ENCODE results near the gene DCST1.
A peak's percentile ranks its signal among the peaks of the same experiment; 100 is the strongest.

Gene DCST1

DNA sequence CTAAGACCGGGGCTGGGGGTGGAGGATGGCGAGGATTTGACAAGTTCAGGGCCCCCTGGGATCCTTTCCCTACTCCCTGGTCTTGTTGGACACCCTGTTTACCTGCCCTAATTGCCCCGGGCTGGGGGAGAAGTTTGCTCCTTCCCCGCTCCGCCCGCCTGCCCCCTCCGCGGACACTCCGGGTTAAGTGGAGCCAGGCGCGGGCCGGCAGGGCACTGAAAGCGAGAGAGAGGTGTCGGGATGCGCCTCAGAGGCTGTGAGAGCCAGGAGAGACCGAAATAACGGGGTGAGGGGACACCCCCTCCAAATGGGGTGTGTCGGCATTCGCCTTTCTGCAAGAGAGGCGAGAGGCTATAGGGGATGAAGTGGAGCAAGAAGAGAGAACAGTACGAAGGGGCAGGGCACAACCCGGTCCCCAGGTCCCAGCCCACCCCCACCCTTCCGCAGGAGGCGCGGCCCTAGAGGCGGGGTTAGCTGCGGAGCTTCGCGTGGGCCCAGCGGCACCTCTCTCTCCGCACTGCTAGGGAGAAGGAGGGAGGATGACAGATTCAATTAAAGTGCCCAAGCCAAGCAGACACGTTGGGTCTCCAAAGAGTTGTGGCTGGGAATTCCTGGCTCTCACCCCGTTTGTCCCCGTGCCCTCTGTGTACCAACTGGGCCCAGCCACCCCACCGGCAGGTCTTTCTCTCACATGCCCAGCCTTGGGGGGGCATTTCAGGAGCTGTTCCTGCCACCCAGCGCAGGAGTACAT lies 48.9 kb downstream of the DCST1 start:
- TF ChIP-seq TAF1 (IDR thresholded peaks at IDR 0.05; ENCODE audit: low read depth, low read length) (no peak), POLR2AphosphoS5 (IDR thresholded peaks at IDR 0.05; ENCODE audit: low read depth, low read length) (no peak), SPI1 (IDR thresholded peaks at IDR 0.05; ENCODE audit: low read depth, low read length) (no peak), POLR2A (IDR thresholded peaks at IDR 0.05; ENCODE audit: low read depth, low read length) (no peak), PAX5 (IDR thresholded peaks at IDR 0.05; ENCODE audit: insufficient read depth, low read length, severe bottlenecking) (no peak), POU2F2 (IDR thresholded peaks at IDR 0.05; ENCODE audit: low read depth, low read length) (no peak)
- FAIRE-seq (no peak), DNase-seq (ENCODE audit: insufficient read length, low spot score) (no peak)

DNA sequence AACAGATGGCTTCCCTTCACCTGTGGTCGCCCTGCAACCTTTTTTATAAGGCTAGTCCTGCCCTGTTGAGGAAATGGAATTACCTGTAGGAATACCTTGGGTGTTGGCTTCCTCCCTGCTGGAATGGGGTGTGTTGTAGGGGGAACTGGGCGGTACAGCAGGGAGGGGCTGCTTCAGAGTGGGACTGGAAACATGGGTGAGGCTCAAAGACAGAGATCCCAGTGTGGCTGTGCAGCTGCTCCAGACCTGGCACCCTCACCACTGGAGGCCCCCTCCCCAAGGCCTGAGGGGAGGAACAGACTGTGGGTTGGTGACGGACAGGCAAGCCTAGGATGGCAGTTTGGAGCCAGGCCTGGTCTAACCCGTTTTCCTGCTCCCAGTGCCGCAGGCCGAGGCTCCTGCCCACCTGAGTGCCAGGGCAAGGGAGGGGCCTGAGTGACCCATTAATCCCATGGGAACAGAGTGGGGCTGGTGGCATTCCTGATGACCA lies 49.5 kb downstream of the DCST1 start:
- no peak for TF ChIP-seq PAX5 (IDR thresholded peaks at IDR 0.05; ENCODE audit: insufficient read depth, low read length, severe bottlenecking)
- TF ChIP-seq POU2F2 (IDR thresholded peaks at IDR 0.05; ENCODE audit: low read depth, low read length), result no peak
- no peak for TF ChIP-seq POLR2A (IDR thresholded peaks at IDR 0.05; ENCODE audit: low read depth, low read length)
- no peak for TF ChIP-seq SPI1 (IDR thresholded peaks at IDR 0.05; ENCODE audit: low read depth, low read length)
- no peak for TF ChIP-seq POLR2AphosphoS5 (IDR thresholded peaks at IDR 0.05; ENCODE audit: low read depth, low read length)
- TF ChIP-seq TAF1 (IDR thresholded peaks at IDR 0.05; ENCODE audit: low read depth, low read length), result no peak
- DNase-seq (ENCODE audit: insufficient read length, low spot score) (no peak), FAIRE-seq (no peak)

DNA sequence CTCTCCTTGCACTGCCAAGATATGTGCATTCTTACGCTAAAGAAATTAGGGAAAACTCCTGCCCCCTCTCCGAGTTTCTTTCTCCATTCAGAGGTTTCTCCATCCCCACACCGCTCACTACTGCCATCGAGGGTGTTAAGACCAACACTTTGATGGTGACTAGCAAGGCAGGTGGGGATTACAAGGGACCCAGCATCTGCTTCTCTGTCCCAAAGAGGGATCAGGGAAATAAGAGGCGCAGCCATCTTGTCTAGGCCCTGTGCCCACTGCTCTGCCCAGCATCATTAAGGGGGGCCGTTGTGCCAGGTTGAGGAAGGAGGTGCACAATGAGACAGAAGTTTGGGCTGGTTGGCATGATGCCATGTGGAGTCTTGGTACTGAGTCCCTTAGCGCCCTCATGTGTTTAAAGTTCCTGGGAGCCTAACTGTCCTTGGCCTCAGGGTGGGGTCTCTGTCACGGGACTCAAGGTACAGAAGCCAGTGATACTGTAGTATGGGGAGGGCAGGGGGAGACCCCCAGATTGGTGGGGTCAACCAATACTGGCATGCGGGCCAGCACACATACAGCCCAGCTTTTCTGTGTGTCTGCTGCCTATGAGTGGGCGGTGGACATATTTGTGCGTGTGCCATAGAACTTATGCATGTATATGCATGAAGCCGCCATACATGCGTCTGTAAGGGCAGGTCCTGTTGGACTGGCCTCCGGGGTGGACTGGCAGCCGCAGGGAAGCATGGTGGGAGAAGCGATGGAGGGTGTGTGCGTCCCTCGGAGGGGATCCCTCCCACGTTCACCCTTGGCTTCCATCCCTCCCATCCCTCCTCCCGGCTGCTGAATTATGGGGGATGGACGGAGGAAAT lies 50.5 kb downstream of the DCST1 start:
- no peak for TF ChIP-seq TAF1 (IDR thresholded peaks at IDR 0.05; ENCODE audit: low read depth, low read length)
- no peak for TF ChIP-seq POU2F2 (IDR thresholded peaks at IDR 0.05; ENCODE audit: low read depth, low read length)
- TF ChIP-seq SPI1 (IDR thresholded peaks at IDR 0.05; ENCODE audit: low read depth, low read length), result no peak
- TF ChIP-seq POLR2AphosphoS5 (IDR thresholded peaks at IDR 0.05; ENCODE audit: low read depth, low read length), result no peak
- TF ChIP-seq PAX5 (IDR thresholded peaks at IDR 0.05; ENCODE audit: insufficient read depth, low read length, severe bottlenecking), result no peak
- no peak for TF ChIP-seq POLR2A (IDR thresholded peaks at IDR 0.05; ENCODE audit: low read depth, low read length)
- DNase-seq (ENCODE audit: insufficient read length, low spot score) (no peak), FAIRE-seq (no peak)

DNA sequence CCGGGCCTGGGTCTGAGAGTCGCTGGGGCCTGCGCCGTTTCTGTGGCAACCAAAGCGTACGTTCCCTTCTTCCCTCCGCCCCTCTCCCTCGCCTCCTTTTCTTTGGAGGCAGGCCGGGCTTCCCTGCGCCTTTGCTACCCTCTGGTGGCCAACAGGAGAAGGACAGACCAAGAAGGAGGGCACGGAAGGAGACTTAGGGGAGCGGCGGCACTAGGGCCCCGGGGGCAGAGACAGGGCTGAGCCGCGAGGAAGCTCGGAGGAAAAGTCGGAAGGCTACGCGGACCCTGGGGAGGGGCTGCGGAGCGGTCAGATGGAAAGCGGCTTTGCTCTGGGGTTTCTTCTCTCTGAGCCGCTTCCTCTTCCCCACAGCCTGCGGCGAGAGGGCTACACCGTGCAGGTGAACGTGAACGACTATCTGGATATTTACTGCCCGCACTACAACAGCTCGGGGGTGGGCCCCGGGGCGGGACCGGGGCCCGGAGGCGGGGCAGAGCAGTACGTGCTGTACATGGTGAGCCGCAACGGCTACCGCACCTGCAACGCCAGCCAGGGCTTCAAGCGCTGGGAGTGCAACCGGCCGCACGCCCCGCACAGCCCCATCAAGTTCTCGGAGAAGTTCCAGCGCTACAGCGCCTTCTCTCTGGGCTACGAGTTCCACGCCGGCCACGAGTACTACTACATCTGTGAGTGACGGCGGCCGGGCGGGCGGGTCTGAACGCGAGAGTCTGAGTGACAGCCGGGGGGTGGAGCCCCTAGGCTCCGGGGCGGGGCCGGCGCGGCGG lies 51.3 kb downstream of the DCST1 start:
- FAIRE-seq (peak; percentile 96), DNase-seq (ENCODE audit: insufficient read length, low spot score) (peak; percentile 95)
- peak; percentile 4; the same call in 1 of the 2 replicates for TF ChIP-seq SPI1 (IDR thresholded peaks at IDR 0.05; ENCODE audit: low read depth, low read length)
- TF ChIP-seq POLR2A (IDR thresholded peaks at IDR 0.05; ENCODE audit: low read depth, low read length), result no peak
- peak; percentile 43; the same call in 1 of the 2 replicates for TF ChIP-seq POU2F2 (IDR thresholded peaks at IDR 0.05; ENCODE audit: low read depth, low read length)
- no peak for TF ChIP-seq TAF1 (IDR thresholded peaks at IDR 0.05; ENCODE audit: low read depth, low read length)
- no peak for TF ChIP-seq POLR2AphosphoS5 (IDR thresholded peaks at IDR 0.05; ENCODE audit: low read depth, low read length)
- TF ChIP-seq PAX5 (IDR thresholded peaks at IDR 0.05; ENCODE audit: insufficient read depth, low read length, severe bottlenecking), result no peak

DNA sequence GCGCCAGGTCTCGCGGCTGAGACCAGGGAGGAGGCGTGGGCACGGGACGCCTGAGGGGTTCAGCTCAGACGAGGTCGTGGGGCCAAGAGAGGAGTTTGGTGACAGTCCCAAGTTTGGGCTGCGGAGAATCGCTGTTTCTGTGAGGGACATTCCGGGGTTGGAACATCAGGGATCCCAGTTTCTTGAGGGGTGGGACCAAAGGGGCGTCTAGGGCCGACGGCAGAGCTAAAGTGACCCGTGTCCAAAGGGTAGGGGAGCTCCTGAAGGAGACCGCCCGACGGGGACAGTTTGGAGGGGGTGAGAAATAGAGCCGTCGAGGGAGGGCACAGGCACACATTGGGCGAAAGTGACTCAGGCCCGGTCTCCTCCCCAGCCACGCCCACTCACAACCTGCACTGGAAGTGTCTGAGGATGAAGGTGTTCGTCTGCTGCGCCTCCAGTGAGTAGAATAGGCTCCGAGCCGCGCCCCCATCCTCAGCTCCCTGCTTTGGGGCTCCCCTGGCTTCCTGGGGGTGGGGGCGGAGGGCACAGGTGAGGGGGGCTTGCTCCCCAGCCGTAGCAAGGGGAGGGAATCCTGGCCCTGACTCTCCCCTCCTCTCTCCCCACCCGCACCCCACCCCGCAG lies 52.0 kb downstream of the DCST1 start:
- no peak for FAIRE-seq
- DNase-seq (ENCODE audit: insufficient read length, low spot score), result no peak
- TF ChIP-seq POLR2A (IDR thresholded peaks at IDR 0.05; ENCODE audit: low read depth, low read length) (no peak), POLR2AphosphoS5 (IDR thresholded peaks at IDR 0.05; ENCODE audit: low read depth, low read length) (no peak), POU2F2 (IDR thresholded peaks at IDR 0.05; ENCODE audit: low read depth, low read length) (no peak), PAX5 (IDR thresholded peaks at IDR 0.05; ENCODE audit: insufficient read depth, low read length, severe bottlenecking) (no peak), TAF1 (IDR thresholded peaks at IDR 0.05; ENCODE audit: low read depth, low read length) (no peak), SPI1 (IDR thresholded peaks at IDR 0.05; ENCODE audit: low read depth, low read length) (no peak)

DNA sequence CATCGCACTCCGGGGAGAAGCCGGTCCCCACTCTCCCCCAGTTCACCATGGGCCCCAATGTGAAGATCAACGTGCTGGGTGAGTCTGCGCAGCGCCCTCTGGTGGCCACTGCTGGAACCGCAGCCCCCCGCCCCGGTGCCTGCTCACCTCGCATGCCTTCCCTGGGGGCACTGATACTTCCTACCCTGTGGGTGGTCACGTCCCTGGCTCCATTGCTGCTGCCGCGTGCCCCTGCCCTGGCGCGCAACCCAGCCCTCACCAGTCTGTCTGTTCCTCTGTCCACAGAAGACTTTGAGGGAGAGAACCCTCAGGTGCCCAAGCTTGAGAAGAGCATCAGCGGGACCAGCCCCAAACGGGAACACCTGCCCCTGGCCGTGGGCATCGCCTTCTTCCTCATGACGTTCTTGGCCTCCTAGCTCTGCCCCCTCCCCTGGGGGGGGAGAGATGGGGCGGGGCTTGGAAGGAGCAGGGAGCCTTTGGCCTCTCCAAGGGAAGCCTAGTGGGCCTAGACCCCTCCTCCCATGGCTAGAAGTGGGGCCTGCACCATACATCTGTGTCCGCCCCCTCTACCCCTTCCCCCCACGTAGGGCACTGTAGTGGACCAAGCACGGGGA lies 52.6 kb downstream of the DCST1 start:
- TF ChIP-seq SPI1 (IDR thresholded peaks at IDR 0.05; ENCODE audit: low read depth, low read length) (no peak), POU2F2 (IDR thresholded peaks at IDR 0.05; ENCODE audit: low read depth, low read length) (no peak), POLR2AphosphoS5 (IDR thresholded peaks at IDR 0.05; ENCODE audit: low read depth, low read length) (no peak), TAF1 (IDR thresholded peaks at IDR 0.05; ENCODE audit: low read depth, low read length) (no peak), POLR2A (IDR thresholded peaks at IDR 0.05; ENCODE audit: low read depth, low read length) (no peak), PAX5 (IDR thresholded peaks at IDR 0.05; ENCODE audit: insufficient read depth, low read length, severe bottlenecking) (no peak)
- DNase-seq (ENCODE audit: insufficient read length, low spot score) (no peak), FAIRE-seq (peak; percentile 89)

DNA sequence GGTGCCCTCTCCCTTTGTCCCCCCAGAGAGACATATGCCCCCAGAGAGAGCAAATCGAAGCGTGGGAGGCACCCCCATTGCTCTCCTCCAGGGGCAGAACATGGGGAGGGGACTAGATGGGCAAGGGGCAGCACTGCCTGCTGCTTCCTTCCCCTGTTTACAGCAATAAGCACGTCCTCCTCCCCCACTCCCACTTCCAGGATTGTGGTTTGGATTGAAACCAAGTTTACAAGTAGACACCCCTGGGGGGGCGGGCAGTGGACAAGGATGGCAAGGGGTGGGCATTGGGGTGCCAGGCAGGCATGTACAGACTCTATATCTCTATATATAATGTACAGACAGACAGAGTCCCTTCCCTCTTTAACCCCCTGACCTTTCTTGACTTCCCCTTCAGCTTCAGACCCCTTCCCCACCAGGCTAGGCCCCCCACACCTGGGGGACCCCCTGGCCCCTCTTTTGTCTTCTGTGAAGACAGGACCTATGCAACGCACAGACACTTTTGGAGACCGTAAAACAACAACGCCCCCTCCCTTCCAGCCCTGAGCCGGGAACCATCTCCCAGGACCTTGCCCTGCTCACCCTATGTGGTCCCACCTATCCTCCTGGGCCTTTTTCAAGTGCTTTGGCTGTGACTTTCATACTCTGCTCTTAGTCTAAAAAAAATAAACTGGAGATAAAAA lies 53.4 kb downstream of the DCST1 start:
- no peak for DNase-seq (ENCODE audit: insufficient read length, low spot score)
- FAIRE-seq, result no peak
- TF ChIP-seq POLR2AphosphoS5 (IDR thresholded peaks at IDR 0.05; ENCODE audit: low read depth, low read length) (no peak), POU2F2 (IDR thresholded peaks at IDR 0.05; ENCODE audit: low read depth, low read length) (no peak), SPI1 (IDR thresholded peaks at IDR 0.05; ENCODE audit: low read depth, low read length) (no peak), PAX5 (IDR thresholded peaks at IDR 0.05; ENCODE audit: insufficient read depth, low read length, severe bottlenecking) (no peak), TAF1 (IDR thresholded peaks at IDR 0.05; ENCODE audit: low read depth, low read length) (no peak), POLR2A (IDR thresholded peaks at IDR 0.05; ENCODE audit: low read depth, low read length) (no peak)

Measured in GM12891 (cell line).